ENCODE data around the gene GZMM.

Gene GZMM

DNA sequence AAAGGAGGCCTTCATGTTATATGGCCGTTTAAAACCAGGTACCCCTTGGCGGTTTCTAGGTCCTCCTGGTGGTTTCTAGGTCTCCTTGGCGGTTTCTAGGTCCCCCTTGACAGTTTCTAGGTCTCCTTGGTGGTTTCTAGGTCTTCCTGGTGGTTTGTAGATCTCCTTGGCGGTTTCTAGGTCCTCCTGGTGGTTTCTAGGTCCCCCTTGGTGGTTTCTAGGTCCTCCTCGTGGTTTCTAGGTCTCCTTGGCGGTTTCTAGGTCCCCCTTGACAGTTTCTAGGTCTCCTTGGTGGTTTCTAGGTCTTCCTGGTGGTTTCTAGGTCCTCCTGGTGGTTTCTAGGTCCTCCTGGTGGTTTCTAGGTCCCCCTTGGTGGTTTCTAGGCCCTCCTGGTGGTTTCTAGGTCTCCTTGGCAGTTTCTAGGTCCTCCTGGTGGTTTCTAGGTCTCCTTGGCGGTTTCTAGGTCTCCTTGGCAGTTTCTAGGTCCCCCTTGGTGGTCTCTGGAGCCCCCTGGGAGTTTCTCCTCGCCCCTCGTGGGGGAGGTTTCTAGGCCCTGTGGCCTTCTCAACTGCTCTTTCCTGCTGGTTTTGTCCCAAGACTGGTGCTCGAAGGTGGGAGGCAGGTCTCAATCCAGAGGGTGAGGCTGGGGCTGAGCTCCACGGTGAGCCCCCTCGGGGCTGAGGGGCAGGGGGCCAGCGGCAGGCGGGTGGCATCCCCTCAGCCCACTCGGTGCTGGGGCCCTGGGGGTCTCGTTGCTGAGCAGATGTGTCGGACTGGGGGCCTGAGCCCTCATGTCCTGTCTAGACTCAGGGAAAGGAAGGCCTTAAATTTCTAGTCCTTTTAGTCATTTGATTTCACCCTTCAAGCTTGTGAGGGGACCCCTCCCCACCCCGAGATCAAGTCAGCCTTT lies 53.8 kb downstream of the GZMM start:
- DNase-seq (ENCODE audit: insufficient read length), result no peak
- TF ChIP-seq POLR2AphosphoS5 (IDR thresholded peaks at IDR 0.05; ENCODE audit: low read depth, low read length) (no peak), POLR2A (IDR thresholded peaks at IDR 0.05; ENCODE audit: low read depth, low read length) (no peak), TAF1 (IDR thresholded peaks at IDR 0.05; ENCODE audit: borderline replicate concordance, low read depth, low read length) (no peak)
- no peak for FAIRE-seq
